Urothelium cell line (cell line): ENCODE measurements around the gene RGS10.
A peak's percentile ranks its signal among the peaks of the same experiment; 100 is the strongest.

Experiments
- DNase-seq: peaks from one replicate; pipeline ENCODE4 v3.0.0; 2011; ENCODE audit warnings: low spot score, mixed read lengths
- FAIRE-seq: peaks from 2 replicates; lab custom pipeline; 2011; peaks lifted over from hg19 to GRCh38; lab: Jason Lieb, UNC

The RGS10 gene

GRCh38 chr10:119520283-119520682 is 22.2 kb downstream of the RGS10 start:
- no peak for DNase-seq

GRCh38 chr10:119518936-119519335 is 23.6 kb downstream of the RGS10 start:
- FAIRE-seq (no peak), DNase-seq (no peak)

More at GRCh38 chr10:119520283-119520682, 22.2 kb downstream of the RGS10 start:
- no peak for FAIRE-seq

- DNase-seq (no peak), FAIRE-seq (no peak)
Measured at GRCh38 chr10:119518176-119518575, 24.3 kb downstream of the RGS10 start.

GRCh38 chr10:119517235-119518141 is 25.0 kb downstream of the RGS10 start:
- DNase-seq = peak; percentile 21
- peak; percentile 58 for FAIRE-seq

- FAIRE-seq (no peak), DNase-seq (no peak)
Measured at GRCh38 chr10:119516381-119517234, 25.9 kb downstream of the RGS10 start.

- FAIRE-seq (no peak), DNase-seq (no peak)
Measured at GRCh38 chr10:119515511-119516045, 26.9 kb downstream of the RGS10 start.

- no peak for DNase-seq
- FAIRE-seq = no peak
Measured at GRCh38 chr10:119514819-119515218, 27.7 kb downstream of the RGS10 start.

GRCh38 chr10:119511828-119512515 is 30.5 kb downstream of the RGS10 start:
- FAIRE-seq (no peak), DNase-seq (no peak)

GRCh38 chr10:119509909-119510451 is 32.5 kb downstream of the RGS10 start:
- DNase-seq = no peak

GRCh38 chr10:119507115-119507514 is 35.4 kb downstream of the RGS10 start:
- DNase-seq (no peak), FAIRE-seq (no peak)

More at GRCh38 chr10:119509909-119510451, 32.5 kb downstream of the RGS10 start:
- no peak for FAIRE-seq

- no peak for DNase-seq
- FAIRE-seq = no peak
Measured at GRCh38 chr10:119505588-119506315, 36.8 kb downstream of the RGS10 start.

GRCh38 chr10:119505131-119505551 is 37.4 kb downstream of the RGS10 start:
- FAIRE-seq (no peak), DNase-seq (no peak)

- no peak for FAIRE-seq
- no peak for DNase-seq
Measured at GRCh38 chr10:119504651-119505050, 37.9 kb downstream of the RGS10 start.

- no peak for DNase-seq
- no peak for FAIRE-seq
Measured at GRCh38 chr10:119503821-119504220, 38.7 kb downstream of the RGS10 start.

GRCh38 chr10:119502618-119503155 is 39.8 kb downstream of the RGS10 start:
- FAIRE-seq = no peak

GRCh38 chr10:119502209-119502608 is 40.3 kb downstream of the RGS10 start:
- FAIRE-seq (no peak), DNase-seq (no peak)

More at GRCh38 chr10:119502618-119503155, 39.8 kb downstream of the RGS10 start:
- no peak for DNase-seq

- no peak for FAIRE-seq
Measured at GRCh38 chr10:119501690-119502089, 40.8 kb downstream of the RGS10 start.

GRCh38 chr10:119500821-119501220 is 41.7 kb downstream of the RGS10 start:
- DNase-seq (no peak), FAIRE-seq (no peak)

More at GRCh38 chr10:119501690-119502089, 40.8 kb downstream of the RGS10 start:
- DNase-seq = no peak

- DNase-seq (no peak), FAIRE-seq (no peak)
Measured at GRCh38 chr10:119500123-119500795, 42.3 kb downstream of the RGS10 start.
